Kidney epithelial cell (primary cell): ENCODE data around the gene KRTAP4-16. TPM values are rescaled to one million over a fixed set of nuclear protein-coding genes. Genes with fewer than 3 reads are reported as not detected.
A peak's percentile ranks its signal among the peaks of the same experiment; 100 is the strongest.
"Not testable (repeated sequence)": the region's sequence is repeated elsewhere in the genome, so short reads cannot be mapped to it uniquely, and the experiment has no call there.

Experiments used
- DNase-seq: peaks from one replicate; pipeline ENCODE4 v3.0.0-alpha.2; 2010; ENCODE audit warnings: low read depth
- H3K27me3 ChIP-seq: 2 replicates; pipeline ENCODE4 v1.6.0; 2011; ENCODE audit warnings: low read length; ENCODE audit not compliant: control insufficient read depth, insufficient read depth
- H3K36me3 ChIP-seq: 2 replicates; pipeline ENCODE4 v1.5.1; 2011; ENCODE audit warnings: low read length; ENCODE audit not compliant: control insufficient read depth, insufficient read depth
- H3K4me3 ChIP-seq: 2 replicates; pipeline ENCODE4 v1.5.1; 2011; ENCODE audit warnings: low read depth, mild to moderate bottlenecking, control low read depth, low read length
- CTCF ChIP-seq: IDR thresholded peaks from 2 replicates; pipeline ENCODE4 v1.5.1; 2011; ENCODE audit warnings: mild to moderate bottlenecking, moderate library complexity, low read length, control low read depth, inconsistent platforms; ENCODE audit not compliant: insufficient read depth, poor library complexity, severe bottlenecking
- total RNA-seq: library from RNA; depleted of rRNA; stranded (reverse); fragments of >200 nt; gene quantifications from 2 replicates; pipeline ENCODE4 v1.2.3, GENCODE V29; 2015

KRTAP4-16 gene
- total RNA-seq, 1 donor from 2014 or later = not detected

- DNase-seq = peak; percentile 18
- H3K36me3 ChIP-seq = no peaks in the 10 kb centered on the region
- H3K4me3 ChIP-seq = no peak overlapping the region
- TF ChIP-seq CTCF = no peak
- no peaks in the 10 kb centered on the region for H3K27me3 ChIP-seq
Observed at GRCh38 chr17:41131979-41132378, 30.0 kb upstream of the KRTAP4-16 start.

GRCh38 chr17:41127371-41127770, 25.4 kb upstream of the KRTAP4-16 start:
- H3K27me3 ChIP-seq = no peaks in the 10 kb centered on the region
- no peak for TF ChIP-seq CTCF
- no peak for DNase-seq

DNA sequence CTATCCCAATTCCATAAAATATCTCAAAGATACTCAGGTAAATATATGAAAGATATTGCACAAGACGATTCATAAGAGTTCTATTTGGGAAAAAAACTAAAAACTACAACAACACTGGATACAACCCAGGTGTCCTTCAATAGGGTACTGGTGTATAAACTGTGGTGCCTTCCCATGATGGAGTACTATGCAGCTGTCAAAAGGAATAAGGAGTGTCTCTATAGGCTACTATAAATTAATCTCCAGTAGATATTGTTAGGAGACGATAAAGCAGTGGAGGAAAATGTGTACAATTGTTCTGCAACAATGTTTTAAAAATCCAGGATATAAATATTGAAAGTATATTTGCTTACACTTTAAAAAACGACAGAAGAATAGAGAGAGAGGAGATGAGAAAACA, 24.4 kb upstream of the KRTAP4-16 start:
- no peak overlapping the region for H3K4me3 ChIP-seq
- no peak for TF ChIP-seq CTCF
- DNase-seq = no peak
- no peaks in the 10 kb centered on the region for H3K27me3 ChIP-seq
- no peaks in the 10 kb centered on the region for H3K36me3 ChIP-seq

More at GRCh38 chr17:41127371-41127770, 25.4 kb upstream of the KRTAP4-16 start:
- Histone ChIP-seq H3K4me3 (no peak overlapping the region), H3K36me3 (no peaks in the 10 kb centered on the region)

GRCh38 chr17:41125064-41125463, 23.1 kb upstream of the KRTAP4-16 start:
- Histone ChIP-seq H3K27me3 (no peaks in the 10 kb centered on the region), H3K4me3 (no peak overlapping the region), H3K36me3 (no peaks in the 10 kb centered on the region)
- no peak for DNase-seq
- no peak for TF ChIP-seq CTCF

DNA sequence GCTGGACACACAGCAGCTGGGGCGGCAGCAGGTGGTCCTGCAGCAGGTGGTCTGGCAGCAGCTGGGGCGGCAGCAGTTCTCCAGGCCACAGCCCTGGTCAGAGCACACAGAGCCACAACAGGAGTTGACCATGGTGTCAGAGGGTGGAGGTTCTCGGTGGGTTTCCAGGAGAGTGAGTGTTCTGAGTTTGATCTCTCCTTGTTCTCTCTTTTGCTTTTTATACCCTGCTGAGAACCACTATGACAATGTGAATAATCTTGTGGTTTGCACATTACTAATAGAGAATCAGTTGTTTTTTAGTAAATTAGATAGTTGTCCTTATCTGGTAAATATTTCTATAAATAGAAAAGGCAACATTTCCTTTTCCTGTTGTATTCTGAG, 22.0 kb upstream of the KRTAP4-16 start, which contains the start of gene KRTAP4-12:
Gene KRTAP4-12, minus strand, starts transcription at position 192 of the 381 bp plus-strand sequence. Its CDS starts 60 bp downstream, at position 132.
- H3K36me3 ChIP-seq, H3K4me3 ChIP-seq, DNase-seq, H3K27me3 ChIP-seq: not testable (repeated sequence)

- H3K27me3 ChIP-seq, H3K36me3 ChIP-seq, H3K4me3 ChIP-seq, DNase-seq: not testable (repeated sequence)
Observed at GRCh38 chr17:41123292-41123990, 21.4 kb upstream of the KRTAP4-16 start.

- H3K36me3 ChIP-seq = no peaks in the 10 kb centered on the region
- no peaks in the 10 kb centered on the region for H3K27me3 ChIP-seq
- no peak for TF ChIP-seq CTCF
- no peak overlapping the region for H3K4me3 ChIP-seq
- no peak for DNase-seq
Observed at GRCh38 chr17:41121742-41122141, 19.7 kb upstream of the KRTAP4-16 start.

DNA sequence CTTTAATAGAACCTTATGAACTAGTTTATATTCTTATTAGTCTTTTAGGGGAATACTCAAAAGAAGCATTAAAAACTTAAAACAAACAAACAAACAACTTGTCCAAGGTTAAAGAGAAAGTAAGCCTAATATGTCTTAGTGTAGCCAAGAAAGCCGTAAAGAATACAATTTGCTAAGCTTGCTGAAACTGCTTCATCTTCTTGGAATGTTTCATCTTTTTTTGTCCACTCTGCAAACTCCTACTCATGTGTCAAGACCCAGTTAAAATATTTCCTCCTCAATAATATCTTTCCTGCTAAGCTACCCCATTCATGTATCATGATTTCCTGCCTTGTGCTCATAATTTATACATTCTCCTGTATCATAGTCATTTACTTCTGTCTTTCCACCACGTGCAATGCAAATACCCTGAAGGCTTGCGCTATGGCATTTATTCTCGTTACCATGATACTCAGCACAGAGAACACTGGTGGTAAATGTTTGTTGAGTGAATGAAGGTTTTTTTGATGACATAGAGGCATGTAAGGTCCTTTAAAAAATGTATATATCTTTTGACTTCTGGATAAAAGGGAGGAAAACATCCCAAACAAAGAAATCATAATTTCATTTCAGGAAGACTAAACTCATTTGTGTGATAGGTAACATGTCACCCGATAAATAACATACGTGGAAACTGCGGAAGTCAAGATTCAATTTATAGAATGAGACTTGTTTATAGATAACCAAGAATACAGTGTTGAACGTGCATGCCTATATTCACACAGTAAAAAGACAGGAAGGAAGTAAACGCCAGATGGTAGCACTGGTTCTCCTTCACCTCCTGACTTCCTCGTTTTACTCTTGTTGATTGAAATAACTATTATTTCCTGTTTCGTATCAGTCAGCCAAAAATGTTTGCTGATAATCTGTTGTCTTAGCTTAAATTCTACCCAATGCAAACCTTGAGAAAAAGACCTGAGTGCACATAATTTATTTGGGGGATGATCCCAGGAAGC, 18.0 kb upstream of the KRTAP4-16 start:
- DNase-seq, H3K27me3 ChIP-seq, H3K36me3 ChIP-seq, H3K4me3 ChIP-seq: not testable (repeated sequence)
